RPMI7951 (cell line): ENCODE results near the gene AGO3. TPM values are rescaled to one million over a fixed set of nuclear protein-coding genes. Genes with fewer than 3 reads are reported as not detected.

Experiments
- DNase-seq: peaks from one replicate; pipeline ENCODE4 v3.0.0-alpha.2; 2012; ENCODE audit warnings: low read depth
- total RNA-seq: library from RNA; depleted of rRNA; stranded (reverse); fragments of >200 nt; shearing (Covaris generic); gene quantifications from 2 replicates; pipeline ENCODE4 v1.2.3, GENCODE V29; 2014

AGO3 gene
- total RNA-seq, 1 experiment from 2014 or later = 13.9 TPM

GRCh38 chr1:36096500-36097432 is 165.9 kb downstream of the AGO3 start:
- DNase-seq = peak; percentile 28

- DNase-seq = no peak
Observed at GRCh38 chr1:36097693-36098585, 167.0 kb downstream of the AGO3 start.

DNA sequence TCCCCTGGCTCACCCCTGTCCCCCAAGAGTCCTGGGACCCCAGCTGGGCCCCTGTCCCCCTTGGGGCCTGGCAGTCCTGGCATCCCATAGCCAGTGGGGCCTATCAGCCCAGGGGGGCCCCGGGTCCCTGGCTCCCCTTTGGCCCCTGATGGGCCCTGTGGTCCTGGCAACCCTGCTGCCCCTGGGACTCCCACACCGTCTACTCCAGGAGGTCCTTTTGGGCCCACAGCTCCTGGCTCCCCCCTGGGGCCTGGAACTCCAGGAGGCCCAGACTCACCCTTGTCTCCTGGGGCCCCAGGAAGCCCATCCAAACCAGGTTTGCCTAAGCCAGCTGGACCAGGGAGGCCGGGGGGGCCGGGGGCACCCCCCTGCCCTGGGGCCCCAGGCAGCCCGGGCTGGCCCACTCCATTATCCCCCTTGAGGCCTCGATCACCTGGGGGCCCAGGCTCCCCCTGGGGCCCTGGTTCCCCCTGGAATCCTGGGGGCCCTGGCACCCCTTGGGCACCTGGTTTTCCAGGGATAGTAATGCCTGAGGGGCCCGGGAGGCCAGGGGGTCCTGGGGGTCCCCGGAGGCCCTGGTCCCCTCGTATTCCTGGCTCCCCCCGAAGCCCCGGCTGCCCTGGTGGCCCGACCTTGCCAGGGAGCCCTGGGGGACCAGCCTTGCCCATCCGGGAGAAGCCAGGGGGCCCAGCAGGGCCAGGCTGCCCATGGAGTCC is 167.9 kb downstream of the AGO3 start:
- DNase-seq = no peak

GRCh38 chr1:36099681-36100341 is 168.9 kb downstream of the AGO3 start:
- DNase-seq = peak; percentile 68

DNA sequence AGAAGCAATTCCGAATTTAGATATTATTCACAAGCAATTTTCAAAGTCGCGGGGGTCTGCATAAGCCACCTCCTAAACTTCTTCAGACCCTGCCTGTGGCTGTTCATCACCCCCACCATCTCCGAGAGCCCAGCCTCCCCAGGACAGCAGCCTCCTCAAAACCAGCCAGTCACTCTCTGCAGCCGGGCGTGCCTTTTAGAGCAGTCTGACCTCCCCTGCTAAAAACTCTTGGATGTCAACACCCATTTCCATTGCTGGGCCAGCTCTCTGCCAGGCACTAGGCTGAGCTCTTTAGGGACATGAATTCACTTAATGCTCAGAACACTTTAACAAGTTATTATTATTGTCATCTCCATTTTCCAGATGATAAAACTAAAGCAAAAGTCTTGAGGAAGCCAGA is 169.5 kb downstream of the AGO3 start:
- DNase-seq = no peak

GRCh38 chr1:36101546-36101945 is 170.6 kb downstream of the AGO3 start:
- DNase-seq = no peak

DNA sequence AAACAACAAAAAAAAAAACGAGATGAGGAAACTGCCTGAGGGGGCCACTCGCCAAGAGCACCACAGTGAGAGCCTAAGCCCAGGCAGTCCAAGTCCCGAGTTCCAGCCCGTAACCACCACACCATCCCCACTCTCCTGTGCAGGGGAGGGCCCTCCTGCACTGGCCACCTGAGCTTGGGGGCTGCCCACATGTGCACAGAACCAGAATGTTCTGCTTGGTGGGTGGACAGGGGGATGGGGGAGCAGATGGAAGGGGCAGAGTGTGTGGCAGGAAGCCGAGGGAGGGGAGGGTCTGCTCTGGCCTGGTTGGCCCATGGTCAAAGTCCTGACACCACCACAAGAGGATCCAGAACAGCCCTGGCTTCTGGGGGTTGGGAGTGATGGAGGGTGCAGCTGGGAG is 175.4 kb downstream of the AGO3 start:
- no peak for DNase-seq

DNA sequence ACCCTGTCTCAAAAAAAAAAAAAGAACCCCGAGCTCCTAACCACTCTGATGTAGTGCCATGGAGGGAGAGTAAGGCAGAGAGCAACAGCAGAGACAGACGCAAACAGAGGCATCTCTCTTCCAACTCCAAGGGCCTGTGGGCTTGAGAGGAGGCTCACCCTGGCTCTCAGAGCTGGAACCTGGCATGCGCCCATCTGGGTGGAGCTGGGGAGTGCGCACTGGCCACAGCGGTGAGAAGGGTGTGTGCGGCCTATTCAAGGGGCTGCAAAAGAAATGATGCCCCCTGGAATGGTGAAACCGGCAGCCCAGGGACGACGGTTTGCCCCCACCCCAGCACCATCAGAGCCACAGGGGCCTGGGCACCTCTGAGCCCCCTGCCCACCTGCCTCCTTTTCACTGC is 176.5 kb downstream of the AGO3 start:
- no peak for DNase-seq

GRCh38 chr1:36108314-36108713 is 177.4 kb downstream of the AGO3 start:
- peak; percentile 90 for DNase-seq

- peak; percentile 86 for DNase-seq
Observed at GRCh38 chr1:36109041-36109679, 178.3 kb downstream of the AGO3 start.

DNA sequence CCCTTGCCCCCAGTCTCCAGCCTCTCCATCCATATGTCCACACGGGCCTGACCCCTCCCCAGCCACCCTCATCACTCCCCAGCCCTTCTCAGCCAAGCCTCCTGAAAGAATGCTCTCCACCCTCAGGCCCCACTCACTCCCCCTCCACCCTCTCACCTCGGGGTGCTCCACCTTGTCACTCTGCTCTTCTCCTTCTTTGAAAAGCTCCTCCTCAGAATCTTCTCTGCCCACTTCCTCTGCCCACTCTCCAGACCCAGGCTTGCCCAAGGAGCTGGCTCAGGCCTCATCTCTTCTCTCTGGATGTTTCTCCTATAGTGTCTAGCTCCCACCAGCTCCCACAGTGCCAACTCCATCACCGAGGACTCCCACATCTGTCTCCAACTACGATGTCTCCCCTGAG is 180.2 kb downstream of the AGO3 start:
- DNase-seq = no peak

- DNase-seq = no peak
Observed at GRCh38 chr1:36112823-36113222, 181.9 kb downstream of the AGO3 start.

GRCh38 chr1:36114371-36114770 is 183.5 kb downstream of the AGO3 start:
- no peak for DNase-seq

- DNase-seq = no peak
Observed at GRCh38 chr1:36115200-36115669, 184.3 kb downstream of the AGO3 start.

GRCh38 chr1:36115931-36116330 is 185.0 kb downstream of the AGO3 start:
- DNase-seq = no peak

- no peak for DNase-seq
Observed at GRCh38 chr1:36116901-36117300, 186.0 kb downstream of the AGO3 start.

DNA sequence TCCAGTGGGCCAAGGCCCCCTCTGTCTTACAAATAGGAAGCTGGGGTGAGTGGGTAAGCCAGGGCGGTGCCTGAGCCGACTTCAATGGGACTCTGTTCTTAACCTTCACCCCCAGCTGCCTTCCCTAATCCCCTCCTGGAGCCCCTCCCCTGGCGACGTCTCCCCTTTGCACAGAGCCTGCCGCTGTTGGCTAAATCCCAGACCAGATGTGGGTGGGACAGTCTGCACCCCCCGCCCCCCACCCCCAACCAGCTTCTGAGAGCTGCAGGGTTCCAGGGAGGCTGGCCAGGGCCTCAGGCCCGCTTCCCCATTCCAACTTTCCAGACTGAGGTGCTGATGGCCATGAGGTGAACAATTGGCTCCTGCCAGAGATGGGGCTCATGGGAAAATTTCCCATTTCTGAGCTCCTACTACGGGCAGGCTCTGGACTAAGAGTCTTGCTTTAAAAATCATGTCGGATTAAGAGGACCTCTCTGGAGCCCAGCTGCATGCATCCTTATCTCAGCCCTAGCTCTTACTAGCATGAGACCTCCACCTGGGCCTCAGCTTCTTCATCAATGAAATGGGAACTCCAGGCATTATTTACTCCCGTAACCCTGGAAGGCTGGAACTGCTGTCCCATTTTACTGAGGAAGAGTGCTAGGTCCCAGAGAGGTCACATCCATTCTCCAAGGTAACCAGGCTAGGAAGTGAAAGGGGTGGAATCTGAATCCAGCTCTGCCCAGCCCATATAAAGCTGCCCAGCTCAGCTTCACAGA is 187.7 kb downstream of the AGO3 start:
- DNase-seq = no peak

DNA sequence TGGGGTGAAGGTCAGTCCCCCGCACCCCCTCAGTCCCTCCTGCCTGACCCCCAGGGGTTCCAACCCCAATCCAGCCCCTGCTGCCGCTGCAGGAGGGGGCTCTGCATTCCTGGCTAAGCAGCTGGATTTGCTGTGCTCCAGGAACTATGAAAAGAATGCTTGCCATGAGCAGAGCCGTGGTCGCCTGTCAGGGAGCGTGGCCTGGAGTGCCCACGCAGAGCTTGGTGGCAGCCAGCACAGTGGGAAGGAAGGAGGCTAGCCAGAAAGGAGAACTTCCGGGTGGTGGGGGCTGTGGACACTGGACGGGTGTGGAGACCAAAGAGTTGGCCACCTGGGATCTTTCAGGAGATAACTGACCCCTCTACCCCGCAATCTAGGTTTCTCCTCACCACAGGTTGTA is 188.6 kb downstream of the AGO3 start:
- no peak for DNase-seq
